SW480 (cell line): ENCODE results near the gene TFAP2B.

Source experiments
- DNase-seq: peaks from one replicate; pipeline ENCODE4 v3.0.0-alpha.2; 2016; ENCODE audit warnings: low spot score

The TFAP2B gene

GRCh38 chr6:50825375-50826036, 6.8 kb downstream of the TFAP2B start:
- DNase-seq: no peak

DNA sequence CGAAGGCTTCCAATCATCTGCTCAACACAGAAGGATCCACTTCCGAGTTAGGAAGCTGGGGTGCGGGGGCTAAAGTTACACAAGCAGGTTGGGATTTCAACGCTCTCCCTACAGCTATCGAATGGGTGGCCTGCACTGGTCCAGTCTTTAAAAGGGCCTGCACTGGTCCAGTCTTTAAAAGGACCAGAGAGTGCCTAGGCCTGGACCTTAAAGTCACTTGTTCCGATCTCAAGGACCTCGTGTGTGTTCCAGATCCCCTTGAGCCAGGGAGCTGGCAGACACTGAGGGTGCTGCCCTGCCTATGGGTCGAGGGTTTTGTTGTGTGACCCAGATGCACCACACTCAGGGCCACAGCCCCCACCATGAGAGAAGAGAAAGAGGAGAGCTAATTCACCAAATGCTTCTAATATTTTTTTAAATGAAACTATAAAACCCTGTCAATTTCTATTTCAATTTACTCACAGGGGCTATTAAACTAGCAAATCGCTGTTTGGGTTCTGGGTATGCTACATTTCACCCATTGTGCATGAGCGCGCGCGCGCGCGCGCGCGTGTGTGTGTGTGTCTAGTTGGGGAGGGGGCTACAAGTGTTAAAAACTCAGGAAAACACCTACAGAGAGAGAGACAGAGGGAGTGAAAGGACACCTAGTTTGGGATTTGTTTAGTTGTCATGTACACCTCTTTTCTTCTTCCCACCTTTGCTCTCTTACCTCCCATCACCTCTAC, 7.5 kb downstream of the TFAP2B start:
- no peak for DNase-seq

DNA sequence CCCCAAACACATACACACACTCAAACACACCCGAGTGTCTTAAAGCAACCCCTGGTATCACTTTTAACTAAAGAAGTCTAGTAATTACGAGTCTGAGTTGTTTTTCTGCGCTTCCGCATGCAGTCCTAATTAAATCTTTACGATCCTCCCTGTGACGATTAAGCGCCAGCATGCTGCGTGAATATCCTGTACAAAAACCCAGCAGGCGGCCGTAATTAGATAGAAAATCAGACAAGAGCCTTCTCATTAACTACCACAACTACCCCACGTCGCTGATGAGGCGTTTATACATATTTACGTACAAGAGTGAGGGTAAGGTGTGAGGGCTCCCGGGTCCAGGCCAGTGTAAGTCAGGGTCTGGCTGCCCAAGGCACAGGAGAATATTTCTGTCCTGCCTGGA, 8.1 kb downstream of the TFAP2B start:
- no peak for DNase-seq

GRCh38 chr6:50829049-50829448, 10.4 kb downstream of the TFAP2B start:
- no peak for DNase-seq

DNA sequence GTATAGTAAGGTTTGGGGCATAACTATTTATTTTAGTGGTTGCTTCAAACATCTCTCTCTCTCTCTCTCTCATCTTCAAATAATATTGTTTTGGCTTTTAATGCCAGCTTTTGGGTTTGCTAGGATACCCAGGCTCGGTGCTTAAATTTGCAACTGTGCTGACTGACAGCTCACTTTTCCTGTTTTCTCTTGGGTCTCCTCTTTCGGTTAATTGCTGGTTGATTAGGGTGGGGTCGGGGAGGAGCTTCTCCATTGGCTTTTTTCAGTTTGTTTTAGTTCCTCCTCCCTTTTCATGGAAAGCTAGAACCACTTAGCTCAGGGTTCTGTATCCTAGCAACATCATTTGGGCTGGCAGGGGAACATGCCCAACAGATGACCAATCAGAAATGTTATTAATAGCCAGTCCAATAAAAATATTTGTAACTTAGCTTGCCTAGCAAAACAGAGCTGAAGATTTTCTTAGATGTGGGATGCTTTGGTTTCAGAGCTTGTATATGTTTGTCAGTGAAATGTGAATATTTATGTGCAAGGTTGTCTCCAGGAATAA, 11.3 kb downstream of the TFAP2B start:
- no peak for DNase-seq

- no peak for DNase-seq
Measured at GRCh38 chr6:50831186-50831585, 12.5 kb downstream of the TFAP2B start.

DNA sequence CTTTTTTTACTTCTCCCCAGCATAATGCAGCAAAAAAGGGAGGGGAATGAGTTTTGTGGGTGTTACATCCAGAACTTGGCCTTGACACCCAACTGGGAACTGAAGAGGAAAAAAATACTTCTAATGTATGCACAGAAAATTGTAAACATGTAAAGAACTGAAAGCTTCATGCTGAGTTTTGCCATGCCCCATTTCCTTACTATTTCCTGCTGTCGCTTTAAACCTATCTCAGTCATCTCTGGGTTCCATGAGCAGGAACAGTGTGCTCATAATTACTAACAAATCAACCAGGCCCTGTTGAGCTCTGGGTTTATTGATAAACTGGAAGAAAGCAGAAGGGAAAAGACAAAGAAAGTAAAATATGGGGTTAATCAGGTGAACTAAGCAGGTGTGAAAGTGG, 14.2 kb downstream of the TFAP2B start:
- no peak for DNase-seq

DNA sequence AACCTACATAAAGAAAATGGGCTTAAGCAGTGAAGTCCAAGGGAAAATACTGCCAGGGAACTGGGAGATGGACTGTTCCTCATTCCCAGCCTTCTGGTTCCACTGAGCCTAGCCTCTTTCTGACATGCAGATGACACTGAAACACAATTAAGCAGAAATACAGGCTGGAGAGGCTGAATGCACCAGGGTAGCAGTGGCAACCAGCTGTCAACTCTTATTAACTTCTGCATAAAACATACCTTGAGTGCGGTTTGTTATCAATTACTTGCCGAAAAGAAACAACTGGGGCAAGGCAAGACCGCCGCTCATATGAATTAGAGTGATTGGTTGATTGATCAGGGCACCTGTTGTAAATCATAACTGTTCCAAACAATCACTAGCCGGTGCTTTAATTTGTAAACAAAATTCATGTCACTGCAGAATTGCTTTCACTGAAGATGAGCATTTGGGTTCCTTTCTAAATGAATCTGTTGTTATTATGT, 16.3 kb downstream of the TFAP2B start:
- DNase-seq: no peak

DNA sequence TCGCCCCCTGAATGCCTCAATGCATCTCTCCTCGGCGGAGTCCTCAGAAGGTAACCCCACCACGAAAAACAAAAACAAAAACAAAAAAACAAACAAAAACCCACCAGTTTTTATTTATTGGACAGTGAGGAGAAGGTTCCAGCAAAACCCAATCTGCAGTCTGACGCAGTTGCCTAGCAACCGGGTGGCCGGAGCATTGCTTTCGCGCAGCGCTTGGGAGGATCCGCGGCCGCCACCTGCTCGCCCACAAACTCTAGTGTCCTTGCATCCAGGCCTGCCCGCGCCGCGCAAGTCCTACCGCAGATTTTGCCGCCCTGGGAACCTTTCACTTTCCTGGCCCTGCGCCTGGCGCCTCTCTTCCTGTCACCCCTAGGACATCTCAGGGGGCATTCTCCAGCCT, 17.6 kb downstream of the TFAP2B start:
- DNase-seq: no peak

DNA sequence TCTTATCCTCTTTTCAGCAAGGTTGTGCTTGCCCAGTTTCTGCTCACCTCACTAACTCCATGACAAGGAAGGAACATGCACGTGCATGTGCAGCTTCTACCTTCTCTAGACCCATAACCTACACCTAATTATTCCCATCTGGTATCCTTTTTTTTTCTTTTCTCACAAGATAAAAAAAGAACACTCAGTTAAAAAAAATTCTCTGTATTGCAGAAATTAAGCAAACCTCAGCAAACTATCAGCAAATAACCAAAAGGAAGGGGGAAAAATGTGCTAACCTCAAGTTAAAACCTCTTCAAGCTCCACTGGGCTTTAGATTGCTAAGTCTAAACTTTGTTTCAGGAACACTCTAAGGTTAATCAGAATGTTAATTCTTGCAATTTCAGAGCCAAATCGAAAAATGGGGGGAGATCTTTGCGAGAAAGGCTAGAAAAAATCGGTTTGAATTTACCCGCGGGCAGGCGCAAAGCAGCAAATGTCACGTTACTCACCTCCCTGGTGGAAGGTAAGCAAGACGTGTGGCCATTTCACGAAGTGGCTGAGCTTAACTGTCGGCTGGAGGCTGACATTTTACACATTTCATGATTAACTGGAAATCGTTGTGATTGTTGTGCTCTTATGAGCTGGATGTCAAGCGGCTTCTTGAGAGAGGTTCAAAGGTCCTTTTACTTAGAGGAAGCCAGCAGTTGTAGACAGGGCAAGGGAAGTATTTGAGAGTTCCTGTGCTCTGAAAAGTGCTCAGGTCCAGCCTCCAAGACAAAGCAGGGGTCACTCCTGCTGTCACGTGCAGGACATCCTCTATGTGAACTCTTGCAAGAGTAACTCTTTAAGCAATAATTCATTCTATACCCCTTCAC, 19.1 kb downstream of the TFAP2B start:
- no peak for DNase-seq

DNA sequence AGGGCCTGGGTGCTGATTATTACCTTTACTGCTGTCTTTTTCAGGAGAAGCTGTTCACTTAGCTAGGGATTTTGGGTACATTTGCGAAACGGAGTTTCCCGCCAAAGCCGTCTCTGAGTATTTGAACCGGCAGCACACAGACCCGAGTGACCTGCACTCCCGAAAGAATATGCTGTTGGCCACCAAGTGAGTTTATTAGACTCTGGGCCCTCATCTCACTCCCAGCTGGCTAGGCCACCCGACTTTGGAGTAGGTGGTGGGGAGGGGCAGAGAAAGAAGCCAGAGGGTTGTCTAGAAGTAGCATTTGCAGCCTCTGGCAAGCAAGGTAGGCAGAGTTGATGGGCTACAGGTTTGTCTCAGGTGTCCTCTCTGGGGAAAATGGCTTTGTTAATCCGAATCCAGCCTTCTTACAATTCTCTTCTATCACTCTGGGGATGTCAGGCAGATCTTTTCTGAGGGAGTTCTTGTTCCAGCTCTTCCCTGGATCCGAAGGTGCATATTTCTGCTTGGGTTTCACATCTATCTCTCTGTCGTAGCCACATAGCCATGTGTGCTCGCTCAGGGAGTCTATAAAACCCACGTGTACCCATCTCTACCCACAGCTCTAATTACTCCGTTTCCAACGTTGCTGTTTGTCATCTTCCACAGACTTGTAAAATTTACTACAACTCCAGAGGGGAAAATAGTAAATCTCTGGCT, 21.6 kb downstream of the TFAP2B start:
- no peak for DNase-seq

GRCh38 chr6:50840811-50841192, 22.1 kb downstream of the TFAP2B start:
- no peak for DNase-seq

DNA sequence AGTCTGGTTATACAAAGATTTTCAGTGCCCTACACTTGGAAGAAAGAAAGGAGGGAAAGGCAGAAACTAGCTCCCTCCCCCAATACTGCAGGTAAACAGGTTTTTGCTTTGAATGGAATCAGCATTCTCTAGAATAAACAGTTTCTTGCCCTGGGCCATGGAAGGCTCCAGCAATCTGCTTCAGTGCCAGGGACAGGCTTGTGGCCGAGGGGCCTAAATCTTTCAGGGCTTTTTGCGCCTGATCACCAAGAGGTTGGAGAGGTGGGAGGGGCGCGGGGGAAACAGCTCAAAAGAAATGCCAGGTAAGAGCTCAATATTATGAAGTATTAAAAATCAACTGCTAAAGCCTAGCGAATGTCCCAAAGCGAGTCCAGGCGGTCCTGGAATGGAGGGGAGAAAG, 23.8 kb downstream of the TFAP2B start:
- DNase-seq: no peak

DNA sequence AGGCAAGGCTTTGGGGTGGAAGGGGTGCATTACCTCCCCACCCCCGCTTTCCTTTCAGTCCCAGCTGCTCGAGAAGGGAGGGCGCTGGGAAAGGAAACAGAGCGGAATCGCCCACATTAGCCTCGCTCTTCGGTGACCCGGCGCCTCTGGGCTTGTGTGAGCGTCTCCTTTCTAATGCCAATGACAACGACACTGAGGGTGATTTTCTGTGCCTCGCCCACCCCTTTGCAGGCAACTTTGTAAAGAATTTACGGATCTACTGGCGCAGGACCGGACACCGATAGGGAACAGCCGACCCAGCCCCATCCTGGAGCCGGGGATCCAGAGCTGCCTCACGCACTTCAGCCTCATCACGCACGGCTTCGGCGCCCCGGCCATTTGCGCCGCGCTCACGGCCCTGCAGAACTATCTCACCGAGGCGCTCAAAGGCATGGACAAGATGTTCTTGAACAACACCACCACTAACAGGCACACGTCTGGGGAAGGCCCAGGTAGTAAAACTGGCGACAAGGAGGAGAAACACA, 24.3 kb downstream of the TFAP2B start:
- DNase-seq: no peak

- DNase-seq: no peak
Measured at GRCh38 chr6:50843842-50844241, 25.2 kb downstream of the TFAP2B start.

- no peak for DNase-seq
Measured at GRCh38 chr6:50845499-50846143, 26.9 kb downstream of the TFAP2B start.

DNA sequence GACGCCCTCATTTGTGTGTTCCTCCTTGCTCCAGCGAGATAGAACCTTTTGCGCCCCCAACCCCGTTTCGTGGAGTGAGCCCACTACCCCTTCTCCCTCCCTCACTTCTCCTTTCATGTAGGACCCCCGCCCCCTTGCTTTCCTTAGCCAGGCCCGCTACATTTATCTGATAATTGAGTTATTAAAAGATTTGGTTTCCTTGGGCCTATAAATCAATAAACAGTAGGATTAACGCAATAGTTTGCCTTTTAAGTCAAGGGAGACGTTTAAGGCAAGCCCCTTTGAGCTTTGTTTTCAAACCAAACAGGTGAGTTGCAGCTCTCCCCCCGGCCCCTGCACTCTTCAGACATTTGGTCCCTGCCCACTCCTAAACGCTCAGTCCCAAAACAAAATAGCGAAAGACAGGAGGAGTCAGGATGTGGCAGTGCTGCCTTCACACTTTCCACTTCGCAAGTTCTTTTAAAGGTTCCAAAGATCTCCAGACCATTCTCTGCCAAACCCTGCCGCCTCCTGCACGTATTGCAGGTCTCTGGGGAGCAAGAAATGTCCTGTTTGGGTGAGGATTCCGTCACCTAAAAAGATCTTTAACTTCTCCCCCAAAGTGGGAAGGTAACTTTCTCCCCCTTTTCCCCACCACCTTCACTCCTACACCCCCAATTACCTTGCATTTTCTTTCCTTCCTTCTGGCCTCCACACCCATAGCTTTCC, 27.6 kb downstream of the TFAP2B start:
- DNase-seq: no peak

GRCh38 chr6:50846852-50847155, 28.1 kb downstream of the TFAP2B start:
- DNase-seq: no peak

- DNase-seq: no peak
Measured at GRCh38 chr6:50847890-50848594, 29.4 kb downstream of the TFAP2B start.
